Heart right ventricle (tissue), 16 donors: ENCODE measurements around the gene BCAR3. TPM values are rescaled to one million over a fixed set of nuclear protein-coding genes. Genes with fewer than 3 reads are reported as not detected.

ENCODE experiments used
- ATAC-seq, 8 donors: fragments of 200-7000 bp; cut with Tn5 transposase; one replicate each; pipeline ENCODE4 v1.9.1; 2020; ENCODE audit warnings: mild to moderate bottlenecking in 8 of 8, moderate library complexity in 8 of 8, moderate number of reproducible peaks in 1 of 8
- DNase-seq, 2 donors: peaks; one replicate each; pipeline ENCODE4 v3.0.0-alpha.2; 2020
- H3K27ac ChIP-seq, 10 donors: fragments of 200-600 bp; sonication (generic) in 2 of 10; one replicate each; pipeline versions ENCODE4 v1.5.0 to v1.8.0; 2020 to 2022; ENCODE audit warnings: mild to moderate bottlenecking in 3 of 10
- H3K27me3 ChIP-seq, 7 donors: fragments of 200-600 bp; one replicate each; pipeline ENCODE4 v1.8.0; 2021 to 2022; ENCODE audit warnings: mild to moderate bottlenecking in 2 of 7
- H3K36me3 ChIP-seq, 9 donors: fragments of 200-600 bp; sonication (generic) in 1 of 9; one replicate each; pipeline versions ENCODE4 v1.5.0 to v1.8.0; 2020 to 2022; ENCODE audit warnings: mild to moderate bottlenecking in 2 of 9
- H3K4me1 ChIP-seq, 9 donors: fragments of 200-600 bp; sonication (generic) in 1 of 9; one replicate each; pipeline versions ENCODE4 v1.5.0 to v1.8.0; 2020 to 2022; ENCODE audit warnings: mild to moderate bottlenecking in 4 of 9
- H3K4me3 ChIP-seq, 10 donors: fragments of 200-600 bp; sonication (generic) in 2 of 10; one replicate each; pipeline versions ENCODE4 v1.5.0 to v1.8.0; 2020 to 2022; ENCODE audit warnings: mild to moderate bottlenecking in 7 of 10, moderate library complexity in 2 of 10
- H3K9me3 ChIP-seq, 11 donors: fragments of 200-600 bp in 10 of 11; sonication (generic) in 2 of 11; one replicate each; pipeline versions ENCODE4 v1.5.0 to v1.8.0; 2013 to 2022; ENCODE audit warnings: mild to moderate bottlenecking in 2 of 11, control low read depth in 1 of 11, moderate library complexity in 1 of 11
- CTCF ChIP-seq, 9 donors: fragments of 200-600 bp; sonication (generic) in 2 of 9; IDR thresholded peaks; one replicate each; pipeline versions ENCODE4 v1.5.0 to v1.8.0; 2021 to 2022; ENCODE audit warnings: antibody characterized with exemption in 9 of 9, mild to moderate bottlenecking in 5 of 9, moderate library complexity in 1 of 9
- WGBS, 2 donors: extraction: QIAGEN DNeasy Blood & Tissue Kit; methylation state at CpG; one replicate each; pipeline ENCODE4 v1.1.7; 2013; ENCODE audit warnings: inconsistent platforms in 1 of 2; 5-methylcytosine and 5-hydroxymethylcytosine counted together
- intact Hi-C, 10 donors: fragments of 100-400 bp; cut with DNase I; formaldehyde crosslinking; loops; one replicate each; pipeline versions ENCODE4 v1.11.1 to v1.14.2; 2022
- polyA plus RNA-seq, 2 donors: library from polyadenylated mRNA; stranded (reverse); fragments of 200-250 nt; gene quantifications; one replicate each; pipeline ENCODE4 v1.2.3, GENCODE V29; 2013
- total RNA-seq, 10 donors: library from RNA; stranded (reverse); fragmentation: NEBNext Ultra II Directional in 3 of 10; extraction: Animal tissue kit (Norgen Biotek cat#: 25700) in 3 of 10; gene quantifications; one replicate each; pipeline versions ENCODE4 v1.2.1 to v1.2.4, GENCODE V29; 2021 to 2023
- donor health status: Arrhythmogenic right ventricular cardiomyopathy.
- donor health status: ischemic (EF 13 %, LVEDD 7.1; RV severe dilation, severe dysfunction).
- donor health status: healthy with polysubstance abuse.
- donor health status: DM: no; HTN: yes; CAD: no.
- donor health status: DM: no; HTN: no; CAD: no.
- donor health status: ischemic (EF 25% LVEDD 6.9; RV normal size, moderate dysfunction).
- donor health status: ischemic (EF 25% LVEDD 5.7; RV mildly dilated, moderate dysfunction).
- donor health status: healthy.
- donor health status: DM: yes; HTN: yes; CAD: no.
- donor health status: Ischemic cardiomyopathy.
- donor health status: ischemic (EF 35%, LVEDD 5.7; RV mildly dilated, moderate dysfunction).
- donor health status: nonischemic (EF 11% LVEDD 7.7; RV severe dilation, severe dysfunction).
- donor health status: DM: yes; HTN: yes; CAD: no.
- donor health status: PGD.
- donor health status: ischemic (EF 29% LVEDD 5.4; RV normal size, mild dysfunction).
- donor health status: nonischemic (EF 23%, LVEDD 6.1; RV moderate dilation, normal function).

Gene BCAR3
- total and polyA plus RNA-seq, 12 donors: 6.6 to 36.0 (median 15.9) TPM

GRCh38 chr1:93649231-93649630 lies 32.4 kb downstream of the BCAR3 start:
- H3K4me1 ChIP-seq: peaks cover 0 to 8% (median 0%) of the 10 kb centered on the region in 9 donors
- DNase-seq: no peak
- H3K27me3 ChIP-seq: no peaks in the 10 kb centered on the region
- H3K27ac ChIP-seq: no peak overlapping the region
- H3K36me3 ChIP-seq: peaks cover 0 to 19% (median 0%) of the 10 kb centered on the region in 9 donors
- intact Hi-C loops: no loop called here
- peak in 2 of 8 donors; percentile 22 to 48 for ATAC-seq
- no peak overlapping the region for H3K4me3 ChIP-seq
- TF ChIP-seq CTCF (IDR thresholded peaks at IDR 0.05): no peak
- H3K9me3 ChIP-seq: peaks cover 0 to 2% (median 0%) of the 10 kb centered on the region in 11 donors

- peaks cover 0 to 8% (median 0%) of the 10 kb centered on the region in 9 donors for H3K4me1 ChIP-seq
- H3K27ac ChIP-seq: no peak overlapping the region
- H3K27me3 ChIP-seq: no peaks in the 10 kb centered on the region
- no peak overlapping the region for H3K4me3 ChIP-seq
- H3K36me3 ChIP-seq: peaks cover 0 to 16% (median 0%) of the 10 kb centered on the region in 9 donors
- H3K9me3 ChIP-seq: no peaks in the 10 kb centered on the region
- 98 to 100% methylated on average over 2 of the region's 2 CpGs for WGBS, 2 donors
- ATAC-seq (peak in 1 of 8 donors; percentile 50), DNase-seq (no peak)
- intact Hi-C loops: no loop called here
- TF ChIP-seq CTCF (IDR thresholded peaks at IDR 0.05): no peak
Measured at GRCh38 chr1:93648656-93649055, 33.0 kb downstream of the BCAR3 start.

- Histone ChIP-seq H3K36me3 (peaks cover 0 to 31% (median 0%) of the 10 kb centered on the region in 9 donors), H3K4me1 (peaks cover 0 to 14% (median 0%) of the 10 kb centered on the region in 9 donors), H3K4me3 (no peak overlapping the region), H3K27ac (no peak overlapping the region), H3K9me3 (no peaks in the 10 kb centered on the region), H3K27me3 (no peaks in the 10 kb centered on the region)
- intact Hi-C loops: no loop called here
- DNase-seq (no peak), ATAC-seq (no peak)
- WGBS, 2 donors: 87 to 93% methylated on average over 5 of the region's 5 CpGs
- TF ChIP-seq CTCF (IDR thresholded peaks at IDR 0.05): no peak
Measured at GRCh38 chr1:93641527-93641926, 40.1 kb downstream of the BCAR3 start.

- DNase-seq (no peak), ATAC-seq (no peak)
- intact Hi-C loops: no loop called here
- Histone ChIP-seq H3K27ac (no peak overlapping the region), H3K27me3 (no peaks in the 10 kb centered on the region), H3K9me3 (no peaks in the 10 kb centered on the region), H3K4me3 (no peak overlapping the region), H3K4me1 (peaks cover 0 to 21% (median 4%) of the 10 kb centered on the region in 9 donors), H3K36me3 (peaks cover 0 to 31% (median 0%) of the 10 kb centered on the region in 9 donors)
- WGBS, 2 donors: 93 to 94% methylated on average over 8 of the region's 8 CpGs
- no peak for TF ChIP-seq CTCF (IDR thresholded peaks at IDR 0.05)
Measured at GRCh38 chr1:93640656-93641440, 40.8 kb downstream of the BCAR3 start.
